ENCODE results near the gene PDE1C. TPM values are rescaled to one million over a fixed set of nuclear protein-coding genes. Genes with fewer than 3 reads are reported as not detected.
A peak's percentile ranks its signal among the peaks of the same experiment; 100 is the strongest.

PDE1C gene
- polyA plus RNA-seq, 1 of the 3 experiments (the other 2 are of a cell fraction): 4.6 TPM

DNA sequence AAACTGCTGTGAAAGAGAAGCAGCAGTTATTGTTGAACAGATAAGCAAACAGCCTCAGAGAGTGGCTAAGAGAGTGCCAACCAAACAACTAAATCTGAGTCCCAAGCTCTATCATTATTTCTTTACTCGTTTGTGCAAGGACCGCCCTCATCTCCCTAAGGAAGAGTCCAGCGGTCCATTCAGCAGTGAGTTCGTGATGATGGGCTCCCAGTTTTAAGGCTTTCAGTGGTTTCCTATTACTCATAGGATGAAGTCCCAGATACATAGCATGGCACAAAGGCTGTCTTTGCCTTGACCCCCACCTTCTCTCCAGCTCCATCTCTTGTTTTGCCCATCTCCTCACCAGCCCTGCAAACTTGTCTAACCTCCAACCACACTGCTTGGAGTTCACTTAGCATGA lies 24.3 kb upstream of the PDE1C start:
- no peak overlapping the region for H3K9ac ChIP-seq
- no peaks in the 10 kb centered on the region for H3K9me3 ChIP-seq
- 19% methylated on average over 4 of the region's 4 CpGs for WGBS (ENCODE audit: low lambda C conversion rate)
- ChIA-PET POLR2A (no interaction called here), CTCF (interaction anchor here (1.3 kb wide), 1 partner anchor 14 kb away, joined by 3 read pairs; no protein-coding TSS in a partner anchor)
- peaks cover 5% of the 10 kb centered on the region for H3F3A ChIP-seq (replicated peaks; ENCODE audit: insufficient read depth)
- H3K9me2 ChIP-seq: no peaks in the 10 kb centered on the region
- no peaks in the 10 kb centered on the region for H3K27me3 ChIP-seq (ENCODE audit: insufficient read depth)
- no peaks in the 10 kb centered on the region for H3K79me2 ChIP-seq (ENCODE audit: insufficient read depth)
- H2AFZ ChIP-seq (ENCODE audit: low read depth): no peak overlapping the region
- H3K36me3 ChIP-seq (replicated peaks in 1 of 2; ENCODE audit: control insufficient read depth in 1 of 2, insufficient read depth in 2 of 2, low read length in 1 of 2): no peaks in the 10 kb centered on the region
- TF ChIP-seq NRF1 (IDR thresholded peaks at IDR 0.05; ENCODE audit: low read depth, low read length) (no peak), GABPA (IDR thresholded peaks at IDR 0.05; ENCODE audit: low read depth) (no peak), TEAD4 (IDR thresholded peaks at IDR 0.05; ENCODE audit: borderline replicate concordance, insufficient read depth) (no peak), CHD2 (IDR thresholded peaks at IDR 0.05; ENCODE audit: low read length, partially characterized antibody) (no peak), SIN3A (IDR thresholded peaks at IDR 0.05; ENCODE audit: borderline replicate concordance, low read depth, low read length) (no peak), MXI1 (IDR thresholded peaks at IDR 0.05; ENCODE audit: low read depth, low read length) (no peak), POLR2AphosphoS5 (IDR thresholded peaks at IDR 0.05; ENCODE audit: low read depth, low read length) (no peak), RFX5 (IDR thresholded peaks at IDR 0.05; ENCODE audit: low read length) (no peak), MAX (IDR thresholded peaks at IDR 0.05; ENCODE audit: low read depth) (no peak), FOXJ3 (CRISPR knock-in tag; IDR thresholded peaks at IDR 0.05) (no peak), NFIC (IDR thresholded peaks at IDR 0.05; ENCODE audit: borderline replicate concordance) (no peak), ELF1 (IDR thresholded peaks at IDR 0.05) (no peak), FOXM1 (IDR thresholded peaks at IDR 0.05; ENCODE audit: low read depth) (no peak), JUND (IDR thresholded peaks at IDR 0.05) (no peak), RXRA (IDR thresholded peaks at IDR 0.05; ENCODE audit: borderline replicate concordance, low read depth) (no peak), EP300 (IDR thresholded peaks at IDR 0.05; ENCODE audit: borderline replicate concordance in 1 of 2, low read depth in 1 of 2, low read length in 1 of 2) (no peak), PBX3 (IDR thresholded peaks at IDR 0.05) (no peak)
- TF ChIP-seq, protein P1, sequence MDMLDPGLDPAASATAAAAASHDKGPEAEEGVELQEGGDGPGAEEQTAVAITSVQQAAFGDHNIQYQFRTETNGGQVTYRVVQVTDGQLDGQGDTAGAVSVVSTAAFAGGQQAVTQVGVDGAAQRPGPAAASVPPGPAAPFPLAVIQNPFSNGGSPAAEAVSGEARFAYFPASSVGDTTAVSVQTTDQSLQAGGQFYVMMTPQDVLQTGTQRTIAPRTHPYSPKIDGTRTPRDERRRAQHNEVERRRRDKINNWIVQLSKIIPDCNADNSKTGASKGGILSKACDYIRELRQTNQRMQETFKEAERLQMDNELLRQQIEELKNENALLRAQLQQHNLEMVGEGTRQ (IDR thresholded peaks at IDR 0.05; ENCODE audit: borderline replicate concordance, low read depth, low read length): no peak
- TF ChIP-seq, protein P2, sequence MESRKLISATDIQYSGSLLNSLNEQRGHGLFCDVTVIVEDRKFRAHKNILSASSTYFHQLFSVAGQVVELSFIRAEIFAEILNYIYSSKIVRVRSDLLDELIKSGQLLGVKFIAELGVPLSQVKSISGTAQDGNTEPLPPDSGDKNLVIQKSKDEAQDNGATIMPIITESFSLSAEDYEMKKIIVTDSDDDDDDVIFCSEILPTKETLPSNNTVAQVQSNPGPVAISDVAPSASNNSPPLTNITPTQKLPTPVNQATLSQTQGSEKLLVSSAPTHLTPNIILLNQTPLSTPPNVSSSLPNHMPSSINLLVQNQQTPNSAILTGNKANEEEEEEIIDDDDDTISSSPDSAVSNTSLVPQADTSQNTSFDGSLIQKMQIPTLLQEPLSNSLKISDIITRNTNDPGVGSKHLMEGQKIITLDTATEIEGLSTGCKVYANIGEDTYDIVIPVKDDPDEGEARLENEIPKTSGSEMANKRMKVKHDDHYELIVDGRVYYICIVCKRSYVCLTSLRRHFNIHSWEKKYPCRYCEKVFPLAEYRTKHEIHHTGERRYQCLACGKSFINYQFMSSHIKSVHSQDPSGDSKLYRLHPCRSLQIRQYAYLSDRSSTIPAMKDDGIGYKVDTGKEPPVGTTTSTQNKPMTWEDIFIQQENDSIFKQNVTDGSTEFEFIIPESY (IDR thresholded peaks at IDR 0.05; ENCODE audit: borderline replicate concordance, low read depth): no peak
- H3K4me1 ChIP-seq (ENCODE audit: control insufficient read depth in 1 of 2, insufficient read depth in 2 of 2, low read depth in 1 of 2, low read length in 1 of 2): no peaks in the 10 kb centered on the region; a peak in 1 of 4 replicates
- no peaks in the 10 kb centered on the region for H4K20me1 ChIP-seq (ENCODE audit: insufficient read depth)
- no peak overlapping the region for H3K4me2 ChIP-seq
- H3K4me3 ChIP-seq (ENCODE audit: low read depth in 2 of 2, low read length in 1 of 2): no peak overlapping the region
- peak overlapping the region in 1 of 2 experiments; percentile 68; a peak in 2 of 4 replicates for H3K27ac ChIP-seq (ENCODE audit: low read depth in 2 of 2, low read length in 1 of 2)
- no peak for DNase-seq

Measured in SK-N-SH (cell line).